HT1080 (cell line): ENCODE results near the gene CEP131. TPM values are rescaled to one million over a fixed set of nuclear protein-coding genes. Genes with fewer than 3 reads are reported as not detected.

Experiments
- DNase-seq: peaks from one replicate; pipeline ENCODE4 v3.0.0-alpha.2; 2015; ENCODE audit warnings: low read depth
- total RNA-seq: library from RNA; depleted of rRNA; stranded (reverse); fragments of >200 nt; shearing (Covaris generic); gene quantifications from 2 replicates; pipeline ENCODE4 v1.2.3, GENCODE V29; 2014

Gene CEP131
- total RNA-seq, 1 experiment from 2014 or later = 10.4 TPM

- DNase-seq = peak; percentile 61
Measured at GRCh38 chr17:81200695-81201580, 21.8 kb downstream of the CEP131 start.

- no peak for DNase-seq
Measured at GRCh38 chr17:81200201-81200600, 22.6 kb downstream of the CEP131 start.

DNA sequence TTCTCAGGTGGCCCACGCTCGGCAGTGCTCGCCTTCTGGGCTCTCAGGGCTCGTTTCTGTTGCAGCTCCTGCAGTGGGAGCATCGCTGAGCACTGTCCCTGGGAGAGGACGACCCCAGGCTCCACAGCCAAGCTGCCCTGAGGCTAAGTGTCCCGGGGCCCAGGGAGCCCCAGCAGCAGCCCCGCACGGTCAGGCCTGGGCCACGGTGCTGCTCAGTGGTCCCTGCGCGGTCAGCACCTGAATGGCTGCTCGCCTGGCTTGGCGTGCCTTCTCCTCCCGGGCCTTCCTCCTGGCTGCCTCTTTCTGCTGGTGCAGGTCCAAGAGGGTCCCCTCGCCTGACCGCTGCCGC is 23.3 kb downstream of the CEP131 start:
- DNase-seq = no peak

DNA sequence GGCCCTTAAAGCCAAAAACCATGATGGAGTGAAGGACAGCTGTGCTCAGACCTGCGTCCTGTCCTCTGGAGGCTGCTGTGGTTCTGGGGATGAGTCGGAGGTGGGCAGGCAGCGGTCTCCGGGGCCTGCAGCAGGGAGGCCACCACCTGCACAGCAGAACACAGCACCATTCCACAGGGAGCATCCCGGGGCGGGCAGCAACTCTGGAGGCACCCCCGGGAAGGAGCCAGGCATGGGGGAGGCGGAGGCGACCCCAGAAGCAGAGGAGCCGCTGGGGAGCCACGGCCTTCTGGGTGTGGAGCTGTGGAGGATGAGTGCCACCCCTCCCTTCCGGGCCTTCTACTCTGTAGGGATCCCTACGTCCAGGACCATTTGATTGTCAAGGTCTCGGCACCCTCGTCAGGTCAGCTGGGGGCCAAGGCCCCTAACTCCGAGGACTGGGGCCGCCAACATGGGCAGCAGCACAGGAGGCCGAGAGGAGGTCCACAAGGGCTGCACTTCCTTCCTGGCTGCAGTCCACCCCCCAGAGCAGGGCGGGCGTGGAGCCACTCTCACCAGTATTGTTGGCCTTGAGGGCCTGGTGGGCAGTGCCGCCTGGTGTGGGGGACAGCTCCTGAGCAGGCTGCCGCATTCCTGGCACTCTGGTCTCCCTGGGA is 23.8 kb downstream of the CEP131 start:
- DNase-seq = no peak

DNA sequence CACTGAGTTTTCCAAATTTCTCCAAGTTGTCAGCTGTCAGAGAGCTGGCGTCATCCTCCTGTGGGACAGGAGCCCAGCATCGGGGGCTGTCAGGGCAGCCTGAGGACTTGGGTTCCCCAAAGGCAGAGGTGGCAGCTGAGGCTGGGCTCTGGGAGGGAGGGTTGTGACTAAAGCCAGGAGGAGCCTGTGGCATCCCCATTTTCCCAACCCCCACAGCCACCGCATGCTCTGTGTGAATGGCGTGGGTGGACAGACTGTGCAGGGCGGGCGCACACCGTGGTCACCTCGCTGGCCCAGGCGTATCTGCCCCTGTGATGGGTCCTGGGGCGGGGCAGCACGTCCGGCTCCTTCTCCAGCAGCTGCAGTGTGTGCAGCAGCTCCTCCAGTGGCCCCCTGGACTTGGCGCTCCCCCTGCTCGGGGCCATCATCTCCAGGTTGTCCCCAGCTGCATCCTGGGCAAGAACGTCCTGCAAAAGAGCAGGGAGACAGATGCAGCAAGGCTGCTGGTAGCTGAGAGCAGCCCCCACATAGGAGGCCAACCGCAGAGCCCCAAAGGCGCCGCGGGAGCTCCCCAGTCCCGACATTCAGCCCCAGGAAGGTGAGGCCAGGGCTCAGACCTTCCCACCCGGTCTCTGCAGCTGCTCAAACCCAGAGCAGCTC is 24.8 kb downstream of the CEP131 start:
- no peak for DNase-seq

DNA sequence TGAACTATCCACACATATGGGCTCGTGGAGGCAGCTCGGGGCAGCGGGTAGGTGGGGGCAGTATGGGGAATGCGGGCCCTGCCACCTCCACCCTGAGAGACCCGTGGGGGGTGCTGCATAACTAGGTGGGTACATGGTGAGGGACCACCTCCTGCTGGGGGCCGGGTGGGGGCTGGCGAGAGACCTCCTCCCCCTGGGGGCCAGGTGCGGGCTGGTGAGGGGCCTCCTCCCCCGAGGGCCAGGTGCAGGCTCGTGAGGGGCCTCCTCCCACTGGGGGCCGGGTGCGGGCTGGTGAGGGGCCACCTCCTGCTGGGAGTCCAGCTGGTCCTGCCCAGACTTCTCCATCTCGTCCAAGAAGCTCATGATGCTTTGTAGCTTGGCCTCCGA is 25.4 kb downstream of the CEP131 start:
- DNase-seq = no peak

DNA sequence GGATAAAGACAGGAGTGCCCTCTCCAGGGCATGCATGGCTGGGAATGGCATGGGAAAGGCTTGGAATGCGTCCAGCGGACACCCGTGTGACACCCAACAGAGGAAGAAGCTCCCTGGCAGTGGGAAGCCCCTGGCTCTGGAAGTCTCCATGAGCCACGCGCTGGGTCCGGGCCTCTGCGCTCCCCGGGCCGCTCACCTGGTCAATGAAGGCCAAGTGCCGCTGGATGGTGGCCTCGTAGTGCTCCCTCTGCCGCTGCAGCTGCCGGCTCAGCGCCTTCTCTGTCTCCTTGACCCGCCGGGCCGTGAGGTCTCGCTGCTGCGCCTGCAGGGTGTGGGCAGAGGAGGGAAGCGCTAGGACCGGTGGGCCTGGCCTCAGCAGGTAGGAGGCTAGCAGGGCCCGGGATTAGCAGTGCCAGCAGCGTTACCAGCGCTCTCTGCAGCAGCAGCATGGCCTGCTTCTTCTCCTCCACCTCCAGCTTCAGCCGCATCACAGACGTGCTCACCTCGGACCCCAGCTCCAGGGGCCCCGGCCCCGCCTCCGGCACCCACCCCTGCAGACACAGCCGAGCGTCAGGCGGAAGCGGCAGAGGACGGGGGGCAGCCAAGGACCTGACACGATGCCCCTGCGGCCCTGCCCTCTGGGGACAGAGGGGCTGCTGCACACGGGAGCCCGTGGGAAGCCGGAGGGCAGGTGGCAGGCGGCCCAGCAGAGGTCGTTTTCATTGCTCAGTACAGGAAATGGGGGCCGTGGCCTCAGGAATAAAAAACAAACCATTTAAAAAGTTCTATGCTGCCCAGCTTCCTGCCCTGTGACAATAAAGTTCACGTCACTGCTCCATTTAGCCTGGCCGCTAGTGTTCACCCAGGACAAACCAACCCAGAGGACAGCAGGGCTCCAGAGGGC is 26.0 kb downstream of the CEP131 start:
- DNase-seq = no peak

DNA sequence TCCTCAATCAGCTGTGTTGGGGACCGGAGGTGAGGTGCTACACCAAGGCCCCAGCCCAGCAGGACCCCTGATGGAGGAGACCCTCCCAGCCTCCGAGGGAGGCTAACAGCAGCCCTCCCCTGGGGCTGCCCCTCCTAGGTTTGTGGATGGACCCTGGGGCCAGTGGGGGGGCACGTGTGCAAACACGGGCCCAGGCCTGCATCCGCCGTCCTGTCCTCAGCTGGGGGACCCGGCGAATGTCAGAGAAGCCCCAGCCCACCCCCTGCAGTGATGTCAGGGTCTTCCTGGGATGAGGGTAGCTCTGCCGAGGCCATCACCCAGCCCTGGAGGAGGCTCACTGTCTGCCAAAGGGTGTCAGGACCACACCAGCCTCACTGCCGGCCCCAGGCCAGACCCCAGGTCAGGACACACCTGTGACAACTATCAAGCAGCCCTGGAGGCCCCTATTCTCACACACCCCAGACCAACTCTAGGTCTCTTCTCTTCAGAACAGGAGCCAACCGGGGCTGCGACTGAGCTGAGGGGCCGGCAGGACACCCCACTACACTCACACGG is 26.7 kb downstream of the CEP131 start:
- no peak for DNase-seq

- no peak for DNase-seq
Measured at GRCh38 chr17:81194941-81195901, 27.5 kb downstream of the CEP131 start.

GRCh38 chr17:81194225-81194760 is 28.5 kb downstream of the CEP131 start:
- DNase-seq = no peak

GRCh38 chr17:81193470-81194224 is 29.1 kb downstream of the CEP131 start:
- no peak for DNase-seq

GRCh38 chr17:81193051-81193410 is 29.7 kb downstream of the CEP131 start:
- DNase-seq = no peak

DNA sequence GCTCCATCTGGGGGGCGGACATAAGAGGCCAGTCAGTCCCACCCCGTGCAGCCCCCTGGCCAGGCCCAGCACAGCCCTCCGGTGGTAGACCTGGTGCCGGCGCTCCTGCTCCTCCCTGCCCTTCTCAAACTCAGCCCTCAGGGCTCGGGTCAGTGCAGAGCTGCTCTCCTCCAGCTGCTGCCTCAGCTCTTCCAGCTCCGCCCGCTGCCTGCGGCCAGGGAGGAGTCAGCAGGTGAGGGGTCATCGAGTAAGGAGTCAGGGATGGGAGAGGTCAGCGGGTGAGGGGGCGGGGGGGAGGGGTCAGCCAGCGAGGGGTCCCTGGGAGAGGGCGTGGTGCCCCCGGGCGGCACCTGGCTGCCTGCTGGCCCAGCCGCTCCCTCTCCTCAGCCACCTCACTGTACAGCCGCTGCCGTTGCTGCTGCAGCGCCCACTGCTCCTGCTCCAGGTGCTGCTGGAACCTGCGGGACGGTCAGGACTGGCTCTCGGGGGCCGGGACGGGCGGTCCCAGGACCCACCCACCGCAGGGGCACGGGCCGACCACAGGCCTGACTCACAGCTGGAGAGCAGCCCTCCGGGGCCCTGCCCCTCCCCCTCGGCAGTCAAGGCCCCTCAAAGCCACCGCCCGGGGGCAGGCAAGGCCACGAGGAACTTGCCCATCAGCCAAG is 30.2 kb downstream of the CEP131 start:
- no peak for DNase-seq

GRCh38 chr17:81191646-81192045 is 31.1 kb downstream of the CEP131 start:
- DNase-seq = no peak

GRCh38 chr17:81191116-81191515 is 31.6 kb downstream of the CEP131 start:
- no peak for DNase-seq

- DNase-seq = no peak
Measured at GRCh38 chr17:81190591-81190990, 32.2 kb downstream of the CEP131 start.

DNA sequence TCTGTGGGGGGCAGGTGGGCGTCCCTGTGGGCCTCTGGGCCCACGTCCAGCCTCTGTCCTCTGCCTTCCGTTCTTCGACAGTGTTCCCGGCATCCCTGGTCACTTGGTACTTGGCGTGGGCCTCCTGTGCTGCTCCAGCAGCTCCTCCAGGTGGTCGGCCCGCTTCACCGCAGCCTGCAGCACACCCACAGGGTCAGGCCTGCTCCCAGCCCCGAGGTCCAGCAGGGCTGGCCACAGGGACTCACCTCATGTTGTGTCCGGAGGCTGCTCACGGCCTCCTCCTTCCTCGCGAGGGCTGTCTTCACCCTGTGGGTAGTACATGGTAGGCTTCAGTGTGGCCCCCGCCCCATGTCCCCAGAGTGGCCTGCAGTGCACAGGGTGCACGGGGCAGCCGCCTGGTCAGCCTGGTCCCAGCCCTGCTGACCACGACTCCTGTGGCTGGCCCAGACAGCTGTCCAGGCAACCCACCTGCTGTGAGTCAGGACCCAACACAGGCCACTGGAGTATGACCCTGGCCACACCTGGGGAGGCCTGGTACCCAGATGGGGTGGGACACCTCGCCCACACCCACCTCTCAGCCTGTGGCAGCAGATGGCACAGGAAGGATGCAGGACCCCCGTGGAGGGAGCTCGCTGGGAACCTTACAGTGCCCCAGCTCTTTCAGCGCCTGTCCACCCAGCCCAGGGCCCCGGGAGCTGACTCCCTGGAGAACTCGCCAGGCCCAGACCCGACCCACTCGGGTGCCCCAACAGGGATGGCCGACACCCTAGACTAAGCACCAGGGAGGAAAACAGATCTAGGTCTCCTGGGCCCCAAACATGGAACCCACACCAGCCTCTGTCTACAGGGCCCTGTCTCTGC is 32.9 kb downstream of the CEP131 start:
- DNase-seq = no peak
